Tibial artery (tissue), 4 donors: ENCODE measurements around the gene PGM2L1.

Source experiments
- DNase-seq, 2 donors: peaks; one replicate each; pipeline ENCODE4 v3.0.0-alpha.2; 2019
- H3K27ac ChIP-seq, 2 donors: fragments of 200-600 bp; sonication (generic) in 1 of 2; 1 replicate in 1 of 2; 2 replicates in 1 of 2; pipeline ENCODE4 v1.5.1; 2018 to 2019; ENCODE audit warnings: mild to moderate bottlenecking in 1 of 2
- H3K27me3 ChIP-seq, 2 donors: fragments of 200-600 bp; sonication (generic) in 1 of 2; one replicate each; pipeline versions ENCODE4 v1.5.1 to v1.6.0; 2016 to 2019
- H3K36me3 ChIP-seq, 3 donors: fragments of 200-600 bp; sonication (generic) in 2 of 3; one replicate each; pipeline ENCODE4 v1.5.1; 2016 to 2019; ENCODE audit warnings: mild to moderate bottlenecking in 2 of 3
- H3K4me1 ChIP-seq, 4 donors: fragments of 200-600 bp; sonication (generic) in 2 of 4; 1 replicate in 3 of 4; 2 replicates in 1 of 4; pipeline ENCODE4 v1.5.1; 2016 to 2019
- H3K4me3 ChIP-seq, 2 donors: fragments of 200-600 bp; sonication (generic) in 1 of 2; 1 replicate in 1 of 2; 2 replicates in 1 of 2; pipeline ENCODE4 v1.5.1; 2018 to 2019; ENCODE audit warnings: mild to moderate bottlenecking in 2 of 2
- H3K9me3 ChIP-seq, 3 donors: fragments of 200-600 bp; sonication (generic) in 1 of 3; one replicate each; pipeline ENCODE4 v1.5.1; 2016 to 2019
- CTCF ChIP-seq, 2 experiments: fragments of 200-600 bp in 1 of 2; fragments of 450-650 bp in 1 of 2; IDR thresholded peaks; one replicate each; pipeline ENCODE4 v1.5.1; 2017 to 2019; ENCODE audit warnings: antibody characterized with exemption in 2 of 2, mild to moderate bottlenecking in 1 of 2, moderate library complexity in 1 of 2
- intact Hi-C: fragments of 100-400 bp; cut with DNase I; formaldehyde crosslinking; loops from one replicate; pipeline ENCODE4 v1.15.0; 2023; ENCODE audit warnings: low total_unique reads

The PGM2L1 gene

GRCh38 chr11:74354036-74354435 is 44.2 kb downstream of the PGM2L1 start:
- H3K36me3 ChIP-seq, result peaks cover 0 to 18% (median 10%) of the 10 kb centered on the region in 3 donors
- DNase-seq, result no peak
- TF ChIP-seq CTCF (IDR thresholded peaks at IDR 0.05), result no peak
- intact Hi-C loops, result no loop called here
- H3K27ac ChIP-seq, result no peak overlapping the region
- no peaks in the 10 kb centered on the region for H3K9me3 ChIP-seq
- H3K4me3 ChIP-seq, result no peak overlapping the region
- no peaks in the 10 kb centered on the region for H3K4me1 ChIP-seq
- H3K27me3 ChIP-seq, result no peaks in the 10 kb centered on the region

DNA sequence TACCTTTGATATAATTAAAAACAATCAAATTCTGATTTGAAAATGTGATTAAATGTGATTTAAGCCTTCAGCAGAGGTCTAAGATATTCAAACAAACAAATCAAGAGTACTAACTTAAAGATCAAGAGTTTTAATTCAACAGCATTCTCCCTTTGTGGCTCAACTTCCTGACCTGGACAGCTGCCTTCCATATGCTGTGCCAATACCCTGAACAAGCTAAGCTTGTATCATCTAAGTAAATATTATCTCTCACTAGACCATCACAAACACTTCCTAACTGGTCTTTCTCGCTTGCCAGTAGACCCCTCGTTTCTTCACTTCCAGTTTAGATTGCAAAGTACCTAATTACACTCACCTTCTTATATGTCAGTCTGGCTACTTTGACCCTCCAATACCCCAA is 50.9 kb downstream of the PGM2L1 start:
- intact Hi-C loops, result no loop called here
- Histone ChIP-seq H3K36me3 (peaks cover 0 to 14% (median 0%) of the 10 kb centered on the region in 3 donors), H3K4me3 (no peak overlapping the region), H3K9me3 (no peaks in the 10 kb centered on the region), H3K27ac (no peak overlapping the region), H3K27me3 (no peaks in the 10 kb centered on the region), H3K4me1 (peaks cover 0 to under 1% (median 0%) of the 10 kb centered on the region in 4 donors)
- no peak for TF ChIP-seq CTCF (IDR thresholded peaks at IDR 0.05)
- DNase-seq, result no peak

DNA sequence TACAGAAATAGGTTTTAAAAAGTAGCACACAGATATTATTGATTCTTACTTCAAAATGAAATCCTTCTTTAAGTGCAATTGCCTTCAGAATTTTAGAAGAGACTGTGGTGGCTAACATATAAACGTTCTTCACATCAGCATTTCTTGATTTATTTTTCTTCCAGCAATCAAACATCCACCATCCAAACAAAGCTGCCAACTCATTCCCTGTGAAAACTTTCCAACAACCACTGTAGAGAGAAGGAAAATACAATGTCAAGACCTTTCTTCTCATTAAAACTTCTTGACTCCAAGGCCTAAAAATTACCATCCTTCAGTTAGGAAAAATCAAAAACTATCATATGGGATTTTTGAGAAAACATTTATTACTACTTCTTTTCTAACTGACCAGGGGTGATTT is 52.8 kb downstream of the PGM2L1 start:
- no peak for TF ChIP-seq CTCF (IDR thresholded peaks at IDR 0.05)
- Histone ChIP-seq H3K27ac (no peak overlapping the region), H3K4me3 (no peak overlapping the region), H3K27me3 (no peaks in the 10 kb centered on the region), H3K4me1 (peaks cover 0 to 8% (median 2%) of the 10 kb centered on the region in 4 donors), H3K9me3 (no peaks in the 10 kb centered on the region), H3K36me3 (peaks cover 0 to 19% (median 0%) of the 10 kb centered on the region in 3 donors)
- intact Hi-C loops, result no loop called here
- no peak for DNase-seq

GRCh38 chr11:74341921-74342320 is 56.3 kb downstream of the PGM2L1 start:
- intact Hi-C loops, result no loop called here

GRCh38 chr11:74339619-74340018 is 58.6 kb downstream of the PGM2L1 start:
- Histone ChIP-seq H3K27me3 (no peaks in the 10 kb centered on the region), H3K4me1 (peaks cover 0 to 8% (median 2%) of the 10 kb centered on the region in 4 donors), H3K4me3 (no peak overlapping the region), H3K27ac (no peak overlapping the region), H3K36me3 (peaks cover 0 to 32% (median 12%) of the 10 kb centered on the region in 3 donors), H3K9me3 (no peaks in the 10 kb centered on the region)
- DNase-seq, result no peak
- intact Hi-C loops, result no loop called here
- TF ChIP-seq CTCF (IDR thresholded peaks at IDR 0.05), result no peak

More at GRCh38 chr11:74341921-74342320, 56.3 kb downstream of the PGM2L1 start:
- Histone ChIP-seq H3K9me3 (no peaks in the 10 kb centered on the region), H3K4me3 (no peak overlapping the region), H3K27me3 (no peaks in the 10 kb centered on the region), H3K36me3 (peaks cover 0 to 30% (median 10%) of the 10 kb centered on the region in 3 donors), H3K4me1 (peaks cover 0 to 8% (median 2%) of the 10 kb centered on the region in 4 donors), H3K27ac (no peak overlapping the region)
- no peak for DNase-seq
- no peak for TF ChIP-seq CTCF (IDR thresholded peaks at IDR 0.05)

- Histone ChIP-seq H3K27me3 (no peaks in the 10 kb centered on the region), H3K27ac (no peak overlapping the region), H3K36me3 (peaks cover 0 to 30% (median 12%) of the 10 kb centered on the region in 3 donors), H3K4me3 (no peak overlapping the region), H3K4me1 (peaks cover 0 to 8% (median 2%) of the 10 kb centered on the region in 4 donors), H3K9me3 (no peaks in the 10 kb centered on the region)
- TF ChIP-seq CTCF (IDR thresholded peaks at IDR 0.05), result no peak
- intact Hi-C loops, result no loop called here
- DNase-seq, result no peak
Observed at GRCh38 chr11:74338963-74339362, 59.3 kb downstream of the PGM2L1 start.
